HPDE6-E6E7 (cell line): ENCODE measurements around the gene ERAL1.
"Not testable (repeated sequence)": the region's sequence is repeated elsewhere in the genome, so short reads cannot be mapped to it uniquely, and the experiment has no call there.

Experiments used
- DNase-seq: peaks from one replicate; pipeline ENCODE4 v3.0.0; 2011; ENCODE audit warnings: missing footprints; ENCODE audit errors: extremely low spot score

Gene ERAL1

DNA sequence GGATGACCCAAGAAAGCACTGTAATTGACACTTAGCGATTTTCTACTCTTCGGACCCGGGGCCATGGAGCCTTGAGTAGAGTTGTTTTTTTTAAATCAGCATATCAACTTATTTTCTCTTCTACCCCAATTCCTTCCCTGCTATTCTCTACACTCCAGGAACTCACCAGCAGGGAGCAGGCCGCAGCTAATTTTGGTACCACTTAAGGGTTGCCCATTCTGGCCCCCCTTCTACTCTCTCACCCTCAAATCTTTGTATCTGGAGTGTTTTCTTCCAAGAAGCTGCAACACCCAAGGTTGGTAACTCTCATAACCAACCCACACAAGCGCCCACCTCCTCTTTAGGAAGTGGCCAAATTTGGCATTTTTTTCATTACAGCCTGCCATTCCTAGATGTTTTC, 5.5 kb upstream of the ERAL1 start:
- no peak for DNase-seq

DNA sequence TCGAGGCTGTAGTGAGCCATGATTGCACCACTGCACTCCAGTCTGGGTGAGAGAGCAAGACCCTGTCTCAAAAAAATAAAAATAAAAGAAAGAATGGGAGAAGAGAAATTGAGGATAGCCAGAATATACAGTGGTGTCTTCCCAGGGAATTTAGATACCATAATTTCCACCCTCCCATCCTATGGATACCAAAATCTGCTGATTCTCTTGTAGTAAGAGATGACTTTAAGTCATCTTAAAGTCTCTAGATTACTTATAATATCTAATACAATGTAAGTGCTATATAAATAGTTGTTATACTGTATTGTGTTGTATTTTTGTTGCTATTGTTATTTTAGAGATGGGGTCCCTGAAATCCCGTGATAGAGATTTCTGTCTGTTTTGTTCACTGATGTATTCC, 1.5 kb upstream of the ERAL1 start:
- no peak for DNase-seq

DNA sequence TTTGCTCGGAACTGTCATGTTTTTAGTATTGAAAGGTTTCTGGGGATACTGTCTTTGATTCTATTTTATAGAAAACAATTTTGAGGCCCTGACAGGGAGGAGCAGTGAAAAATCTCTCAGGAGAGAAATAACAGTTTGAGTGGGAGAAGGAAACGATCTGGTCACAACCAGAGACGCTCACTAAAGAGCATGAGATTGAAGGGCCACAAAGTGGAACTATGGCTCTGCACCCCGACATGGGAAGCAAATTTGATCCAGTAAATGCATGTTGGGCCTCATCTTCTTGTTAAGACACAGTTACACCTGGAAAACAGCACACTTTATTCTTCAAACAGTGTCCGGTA, 492 bp downstream of the ERAL1 start:
- no peak for DNase-seq

DNA sequence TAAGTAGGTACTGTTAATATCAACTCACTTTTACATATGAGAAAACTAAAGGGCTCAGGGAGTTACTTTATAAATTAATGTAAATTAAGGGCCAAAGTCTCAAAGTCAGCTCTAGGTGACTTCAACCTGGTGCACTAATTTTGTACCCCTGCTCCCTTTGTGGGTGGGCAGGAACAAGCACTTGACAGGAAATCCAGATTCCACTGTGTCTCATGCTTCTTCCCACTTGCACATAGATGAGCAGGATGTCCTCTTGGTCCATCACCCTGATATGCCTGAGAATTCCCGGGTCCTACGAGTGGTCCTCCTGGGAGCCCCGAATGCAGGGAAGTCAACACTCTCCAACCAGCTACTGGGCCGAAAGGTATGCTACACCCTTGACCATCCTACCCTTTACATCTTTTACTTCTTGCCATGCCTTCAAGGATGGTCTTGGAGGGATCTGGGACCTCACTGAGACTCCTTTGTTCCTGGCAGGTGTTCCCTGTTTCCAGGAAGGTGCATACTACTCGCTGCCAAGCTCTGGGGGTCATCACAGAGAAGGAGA, 1.3 kb downstream of the ERAL1 start:
- no peak for DNase-seq

DNA sequence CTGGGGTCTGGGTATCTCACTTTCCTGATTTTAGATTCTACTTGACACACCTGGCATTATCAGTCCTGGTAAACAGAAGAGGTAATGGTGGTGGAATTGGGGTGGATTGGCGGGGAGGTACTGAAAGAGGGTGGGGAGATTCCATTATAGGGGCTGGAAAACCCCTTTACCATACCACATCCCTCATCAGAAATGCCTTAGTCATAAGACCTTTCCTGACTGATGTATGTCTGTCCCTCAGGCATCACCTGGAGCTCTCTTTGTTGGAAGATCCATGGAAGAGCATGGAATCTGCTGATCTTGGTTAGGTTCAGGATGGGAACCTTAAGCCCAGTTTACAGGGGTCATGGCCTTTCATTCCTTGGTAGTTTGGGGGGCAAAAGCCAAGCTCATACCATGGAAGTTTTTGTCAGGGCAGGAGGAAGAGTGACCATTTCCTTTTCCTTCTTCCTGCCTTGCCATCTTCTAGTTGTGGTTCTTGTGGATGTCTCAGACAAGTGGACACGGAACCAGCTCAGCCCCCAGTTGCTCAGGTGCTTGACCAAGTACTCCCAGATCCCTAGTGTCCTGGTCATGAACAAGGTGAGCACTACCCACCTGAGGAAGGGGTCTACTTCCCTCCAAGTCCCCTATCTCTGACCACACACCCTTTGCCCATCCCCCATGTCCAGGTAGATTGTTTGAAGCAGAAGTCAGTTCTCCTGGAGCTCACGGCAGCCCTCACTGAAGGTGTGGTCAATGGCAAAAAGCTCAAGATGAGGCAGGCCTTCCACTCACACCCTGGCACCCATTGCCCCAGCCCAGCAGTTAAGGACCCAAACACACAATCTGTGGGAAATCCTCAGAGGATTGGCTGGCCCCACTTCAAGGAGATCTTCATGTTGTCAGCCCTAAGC, 3.3 kb downstream of the ERAL1 start:
- DNase-seq, result no peak

DNA sequence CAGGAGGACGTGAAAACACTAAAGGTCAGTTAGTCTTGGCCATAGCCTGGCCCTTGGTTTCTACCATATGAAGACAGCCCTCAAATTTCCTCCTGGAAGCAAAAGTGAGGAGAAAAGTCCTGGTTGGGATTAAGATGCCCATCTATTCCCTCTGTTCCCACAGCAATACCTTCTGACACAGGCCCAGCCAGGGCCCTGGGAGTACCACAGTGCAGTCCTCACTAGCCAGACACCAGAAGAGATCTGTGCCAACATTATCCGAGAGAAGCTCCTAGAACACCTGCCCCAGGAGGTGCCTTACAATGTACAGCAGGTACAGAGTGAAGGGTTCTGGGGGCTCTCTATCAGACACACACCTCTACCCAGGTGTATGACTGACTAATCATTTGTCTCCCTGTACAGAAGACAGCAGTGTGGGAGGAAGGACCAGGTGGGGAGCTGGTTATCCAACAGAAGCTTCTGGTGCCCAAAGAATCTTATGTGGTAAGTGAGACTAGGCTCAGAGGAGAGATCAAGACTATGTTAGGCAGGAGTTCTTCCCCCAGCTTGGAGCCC, 4.1 kb downstream of the ERAL1 start:
- DNase-seq, result no peak

DNA sequence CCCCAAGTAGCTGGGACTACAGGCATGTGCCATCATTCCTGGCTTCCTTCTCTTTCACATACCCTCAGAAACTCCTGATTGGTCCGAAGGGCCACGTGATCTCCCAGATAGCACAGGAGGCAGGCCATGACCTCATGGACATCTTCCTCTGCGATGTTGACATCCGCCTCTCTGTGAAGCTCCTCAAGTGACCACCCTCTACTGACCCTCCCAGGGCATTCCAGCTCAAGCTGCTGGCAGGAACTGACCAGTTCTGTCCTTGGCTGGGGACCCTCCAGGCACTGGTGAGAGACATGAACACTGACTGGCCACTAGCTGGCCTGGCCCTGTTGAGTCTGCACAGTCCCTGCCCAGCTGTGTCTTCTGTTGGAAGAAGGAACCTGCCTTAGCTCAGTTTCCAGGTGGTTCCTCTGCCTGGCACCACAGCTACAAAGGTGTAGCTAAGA, 5.6 kb downstream of the ERAL1 start:
- no peak for DNase-seq

DNA sequence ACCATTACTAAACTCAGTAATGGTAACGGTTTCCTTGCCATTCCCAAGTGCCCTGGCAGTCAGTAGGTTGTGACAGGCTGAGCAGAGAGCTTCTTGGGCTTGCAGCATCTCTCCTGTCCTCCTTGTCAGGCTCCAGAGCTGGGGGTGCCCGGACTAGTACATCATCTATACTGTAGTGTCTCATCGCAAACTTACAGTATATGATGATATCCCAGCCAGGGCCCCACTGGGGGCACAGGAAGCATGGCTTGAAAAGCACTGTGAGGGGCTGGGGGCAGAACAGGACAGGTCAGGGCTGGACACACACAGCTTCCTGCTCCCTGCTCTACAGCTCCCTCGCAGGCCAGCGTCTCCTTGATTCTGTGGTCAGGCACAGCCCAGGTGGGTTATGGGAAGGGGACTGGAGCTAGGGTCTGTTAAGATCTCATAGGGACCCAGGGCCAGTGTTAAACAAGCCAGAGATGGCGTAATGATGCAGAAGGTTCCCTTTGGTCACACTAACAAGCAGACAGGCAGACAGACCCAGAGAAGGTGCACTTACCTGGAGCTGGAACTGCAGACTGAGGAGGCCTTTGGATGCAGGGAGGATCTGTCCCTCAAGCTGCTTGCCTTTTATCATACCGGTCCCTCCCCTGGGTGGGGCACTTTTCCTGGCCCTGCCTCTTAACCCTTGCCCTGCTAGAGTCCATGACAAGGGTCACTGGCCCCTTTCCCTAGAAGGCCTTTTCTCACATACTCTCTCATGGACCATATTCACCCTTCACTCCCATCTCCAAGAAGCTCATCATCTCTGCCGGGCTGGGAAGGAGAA, 6.8 kb downstream of the ERAL1 start:
- no peak for DNase-seq

DNA sequence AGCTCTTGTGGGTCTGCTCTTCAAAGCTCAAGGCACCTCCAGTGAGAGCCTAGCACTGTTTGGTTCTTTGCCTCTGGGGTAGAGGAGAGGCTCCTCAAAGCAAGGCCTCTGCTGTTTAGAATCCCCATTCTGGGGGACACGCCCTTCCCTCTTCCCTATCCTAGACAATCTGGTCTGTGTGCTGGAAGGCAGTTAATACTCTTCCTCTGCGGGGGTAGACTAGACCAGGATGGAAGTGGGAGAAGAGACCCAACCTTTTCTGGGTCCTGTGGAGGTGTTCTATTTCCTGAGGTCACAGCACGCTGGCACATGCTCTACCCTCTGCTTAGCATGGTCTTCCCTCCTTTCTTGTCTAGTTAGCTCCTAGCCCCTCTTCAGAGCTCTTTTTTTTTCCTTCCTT, 7.7 kb downstream of the ERAL1 start:
- no peak for DNase-seq

DNA sequence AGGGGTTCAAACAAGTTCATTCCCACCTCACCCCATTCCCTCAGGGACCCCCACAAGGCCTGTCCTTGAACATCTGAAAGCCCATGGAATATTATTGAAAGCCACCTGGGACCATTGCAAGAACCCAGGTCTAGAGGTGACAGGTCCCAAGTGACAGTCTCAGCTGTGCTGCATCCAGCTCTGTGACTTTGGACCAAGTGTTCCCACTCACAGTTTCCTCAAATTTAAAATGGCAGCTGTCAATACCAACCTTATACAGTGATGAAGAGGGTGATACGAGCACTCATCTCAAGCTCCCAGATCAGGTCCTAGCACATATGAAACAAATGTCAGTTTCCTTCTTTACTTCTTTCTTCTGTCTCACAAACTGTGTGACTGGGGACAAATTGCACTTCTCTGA, 9.1 kb downstream of the ERAL1 start:
- no peak for DNase-seq

DNA sequence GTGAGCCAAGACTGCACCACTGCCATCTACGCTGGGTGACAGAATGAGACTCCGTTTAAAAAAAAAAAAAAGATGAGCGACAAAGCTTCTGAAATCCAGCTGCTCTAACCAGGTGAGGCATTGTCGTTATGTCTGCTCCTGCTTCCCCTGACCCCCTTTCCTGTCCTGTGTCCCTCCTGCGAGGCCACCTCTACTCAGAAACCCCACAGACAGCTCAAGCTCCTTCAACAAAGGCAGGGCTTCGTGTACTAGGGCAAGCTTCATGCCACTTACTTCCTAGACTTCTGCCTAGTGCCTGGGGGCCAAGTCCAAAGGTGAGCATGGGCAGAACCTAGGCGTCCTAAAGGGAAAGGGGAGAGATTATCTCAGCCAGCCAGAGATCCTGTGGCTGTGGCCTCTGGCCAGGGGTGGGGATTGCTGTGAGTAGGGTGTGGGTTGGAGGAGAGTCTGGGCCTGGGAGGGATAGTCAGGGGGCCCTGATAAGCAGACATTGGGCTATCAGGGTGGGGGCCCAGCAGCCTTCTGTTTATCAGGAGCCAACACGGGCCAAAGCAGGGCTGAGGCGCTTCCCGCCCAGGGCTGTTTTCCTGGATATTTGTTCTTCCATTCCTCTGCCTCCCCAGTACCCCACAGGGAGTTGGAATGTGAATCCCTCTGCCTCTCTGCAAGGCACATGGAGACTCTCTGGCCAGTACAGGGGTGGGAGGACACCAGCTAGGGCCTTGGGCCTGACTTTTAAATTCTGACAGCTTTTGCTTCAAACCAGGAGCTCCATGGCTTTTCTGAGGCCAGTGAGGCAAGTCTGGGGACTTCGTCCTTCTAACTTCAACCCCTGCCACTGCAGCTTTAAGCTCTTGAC, 10.4 kb downstream of the ERAL1 start:
- DNase-seq, result no peak

DNA sequence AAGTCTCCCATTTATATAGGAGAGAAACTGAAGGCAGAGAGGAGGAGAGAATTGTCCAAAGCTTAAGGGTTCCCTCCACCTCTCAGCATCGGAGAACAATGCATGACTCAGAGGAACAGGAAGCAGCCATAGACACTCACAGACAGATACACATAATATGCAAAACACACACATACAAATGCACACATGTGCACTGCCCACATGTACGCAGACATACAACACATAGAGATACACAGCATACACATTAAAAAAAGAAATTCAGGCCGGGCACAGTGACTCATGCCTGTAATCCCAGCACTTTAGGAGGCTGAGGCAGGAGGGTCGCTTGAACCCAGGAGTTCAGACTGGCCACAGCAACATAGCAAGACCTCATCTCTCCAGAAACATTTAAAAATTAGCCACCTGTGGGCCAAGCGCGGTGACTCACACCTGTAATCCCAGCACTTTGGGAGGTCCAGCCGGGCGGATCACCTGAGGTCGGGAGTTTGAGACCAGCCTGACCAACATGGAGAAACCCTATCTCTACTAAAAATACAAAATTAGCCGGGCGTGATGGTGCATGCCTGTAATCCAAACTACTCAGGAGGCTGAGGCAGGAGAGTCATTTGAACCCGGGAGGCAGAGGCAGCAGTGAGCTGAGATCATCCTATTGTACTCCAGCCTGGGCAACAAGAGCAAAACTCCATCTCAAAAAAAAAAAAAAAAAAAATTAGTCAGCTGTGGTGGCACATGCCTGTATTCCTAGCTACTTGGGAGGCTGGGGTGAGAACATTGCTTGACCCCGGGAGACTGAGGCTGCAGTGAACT, 11.3 kb downstream of the ERAL1 start:
- DNase-seq, result peak; percentile 83

DNA sequence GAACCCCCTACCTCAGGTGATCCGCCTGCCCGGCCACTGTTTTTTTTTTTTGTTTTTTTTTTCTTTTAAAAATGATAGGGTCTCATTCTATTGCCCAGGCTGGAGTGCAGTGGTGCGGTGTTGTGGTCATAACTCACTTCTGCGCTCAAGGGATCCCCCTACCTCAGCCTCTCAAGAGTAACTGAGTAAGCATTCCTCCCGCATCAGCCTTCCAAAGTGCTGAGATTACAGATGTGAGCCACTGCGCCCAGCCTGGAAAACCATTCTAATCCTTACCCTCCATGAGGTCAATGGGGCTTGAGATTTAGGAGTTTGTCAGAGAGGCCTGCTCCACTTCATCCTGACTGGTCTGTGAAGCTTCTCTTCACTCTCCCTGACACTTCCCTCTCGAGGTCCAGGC, 12.5 kb downstream of the ERAL1 start:
- DNase-seq, result no peak

DNA sequence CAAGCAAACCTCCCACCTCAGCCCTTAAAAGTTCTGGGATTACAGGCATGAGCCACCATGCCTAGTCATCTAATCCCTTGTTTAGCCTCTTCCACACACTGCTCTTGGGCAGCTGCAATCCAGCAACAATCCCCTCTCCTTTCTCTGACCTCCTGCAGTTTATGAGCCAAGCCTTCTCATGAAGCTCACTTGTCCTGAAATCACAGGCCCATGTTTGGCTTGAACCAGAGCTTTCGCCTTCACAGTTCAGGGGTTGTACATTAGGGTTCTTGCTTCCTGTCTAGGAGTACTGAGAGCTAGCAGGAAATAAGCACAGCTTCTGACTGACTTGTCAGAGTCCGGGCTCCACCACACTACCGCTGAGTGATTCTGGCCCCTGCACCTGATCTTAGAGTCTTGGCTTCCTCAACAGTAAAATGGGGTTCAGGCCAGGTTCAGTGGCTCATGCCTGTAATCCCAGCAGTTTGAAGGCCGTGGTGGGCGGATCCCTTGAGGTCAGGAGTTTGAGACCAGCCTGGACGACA, 16.3 kb downstream of the ERAL1 start:
- DNase-seq, result no peak

DNA sequence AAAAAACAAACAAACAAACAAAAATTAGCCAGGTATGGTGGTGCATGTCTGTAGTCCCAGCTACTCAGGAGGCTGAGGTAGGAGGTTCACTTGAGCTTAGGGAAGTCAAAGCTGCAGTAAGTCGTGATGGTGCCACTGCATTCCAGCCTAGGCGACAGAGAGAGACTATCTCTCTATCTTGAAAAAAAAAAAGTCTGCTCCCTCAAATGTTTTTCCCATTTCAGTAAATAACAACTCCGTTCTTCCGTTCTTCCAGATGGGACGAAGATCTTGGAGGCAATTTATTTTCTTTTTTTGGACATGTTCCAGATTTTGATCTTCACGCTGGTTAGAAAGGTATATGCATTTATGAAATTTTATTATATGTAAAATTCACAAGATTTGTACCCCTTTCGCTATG, 19.0 kb downstream of the ERAL1 start:
- DNase-seq, result no peak

DNA sequence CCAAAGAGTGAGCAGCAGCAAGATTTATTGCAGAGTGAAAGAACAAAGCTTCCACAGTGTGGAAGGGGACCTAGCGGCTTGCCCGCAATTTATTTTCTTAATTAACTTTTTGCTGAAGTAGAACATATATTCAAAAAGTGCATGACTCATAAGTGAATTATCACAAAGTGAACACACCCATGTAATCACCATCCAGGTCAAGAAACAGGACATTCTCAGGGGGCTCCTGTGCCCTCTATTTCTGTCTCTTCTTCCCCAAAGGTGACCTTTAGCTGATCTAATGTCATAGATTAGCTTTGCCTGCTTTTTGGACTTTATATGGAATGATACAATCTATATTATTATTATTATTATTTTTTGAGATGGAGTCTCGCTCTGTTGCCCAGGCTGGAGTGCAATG, 19.9 kb downstream of the ERAL1 start:
- no peak for DNase-seq

DNA sequence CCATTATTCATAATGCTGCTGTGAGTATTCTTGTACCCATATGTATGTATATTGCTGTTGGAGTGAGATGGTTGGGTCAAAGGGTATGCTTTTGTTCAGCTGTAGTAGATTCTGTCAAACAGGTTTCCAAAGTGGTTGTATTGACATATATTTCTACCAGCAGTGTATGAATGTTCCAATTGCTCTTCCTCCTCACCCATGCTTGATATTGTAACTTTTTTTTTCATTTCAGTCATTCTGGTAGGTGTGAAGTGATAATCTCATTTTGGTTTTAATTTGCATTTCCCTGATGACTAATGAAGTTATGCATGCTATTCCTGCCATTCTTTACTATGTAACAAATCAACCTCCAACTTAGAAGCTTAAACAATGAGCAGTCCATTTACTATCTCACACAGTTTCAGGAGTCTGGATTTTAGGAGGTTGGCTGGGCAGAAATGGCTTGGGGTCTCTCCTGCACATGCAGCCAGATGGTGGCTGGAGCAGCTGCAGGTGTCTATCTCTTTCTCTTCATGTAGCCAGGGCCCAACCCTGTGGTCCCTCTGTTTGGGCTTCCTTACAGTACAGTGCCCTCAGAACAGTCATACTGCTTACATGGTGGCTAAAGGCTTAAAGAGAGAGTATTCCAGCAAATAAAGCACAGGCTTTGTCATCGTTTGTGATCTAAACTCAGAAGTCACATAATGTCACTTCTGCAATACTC, 21.2 kb downstream of the ERAL1 start:
- DNase-seq, result no peak

DNA sequence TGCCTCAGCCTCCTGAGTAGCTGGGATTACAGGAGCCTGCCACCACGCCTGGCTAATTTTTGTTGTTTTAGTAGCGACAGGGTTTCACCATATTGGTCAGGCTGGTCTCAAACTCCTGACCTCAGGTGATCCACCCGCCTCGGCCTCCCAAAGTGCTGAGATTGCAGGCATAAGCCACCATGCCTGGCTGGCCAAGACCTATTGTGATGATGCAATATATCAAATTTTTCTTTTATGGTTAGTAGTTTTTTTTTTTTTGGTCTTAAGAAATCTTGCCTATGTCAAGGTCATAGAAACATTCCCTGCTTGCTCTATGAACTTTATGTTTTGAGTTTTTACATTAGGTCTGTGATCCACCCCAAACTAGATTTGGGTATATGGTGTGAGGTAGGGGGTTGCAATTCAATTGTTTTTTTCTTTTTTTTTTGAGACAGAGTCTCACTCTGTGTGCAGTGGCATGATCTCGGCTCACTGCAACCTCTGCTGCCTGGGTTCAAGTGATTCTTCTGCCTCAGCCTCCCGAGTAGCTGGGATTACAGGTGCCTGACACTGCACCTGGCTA, 22.4 kb downstream of the ERAL1 start:
- not testable (repeated sequence) for DNase-seq

DNA sequence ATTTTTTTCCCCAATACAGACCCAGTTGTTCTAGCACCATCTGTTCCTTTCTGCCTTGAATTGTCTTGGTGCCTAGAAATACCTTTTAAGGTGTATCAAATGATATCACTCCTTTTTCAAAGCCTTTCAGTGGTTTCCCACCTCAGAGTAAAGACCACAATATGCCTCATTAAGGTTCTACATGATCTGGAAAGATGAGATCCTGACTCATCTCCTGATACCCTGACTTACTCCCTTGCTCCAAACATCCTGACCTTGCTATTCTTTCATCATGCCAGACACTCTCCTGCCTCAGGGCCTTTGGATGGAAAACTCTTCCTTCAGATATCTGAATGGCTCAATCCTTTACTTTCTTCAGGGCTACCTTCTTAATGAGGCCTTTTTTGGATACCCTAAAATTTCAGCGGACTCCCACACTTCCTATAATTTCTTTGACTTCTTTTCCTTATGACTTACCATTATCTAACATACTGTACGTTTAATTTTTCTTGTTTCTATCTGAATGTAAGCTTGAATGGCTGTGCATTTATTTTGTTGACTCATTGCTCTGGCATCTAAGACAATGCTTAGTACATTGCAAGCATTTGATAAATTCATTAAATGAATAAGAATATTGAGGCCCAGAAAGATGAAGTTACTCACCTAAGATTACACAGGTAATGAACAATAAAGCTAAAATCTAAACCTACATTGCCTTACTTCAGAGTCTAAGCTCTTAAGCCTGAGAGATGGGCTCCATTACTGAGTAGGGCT, 23.5 kb downstream of the ERAL1 start:
- no peak for DNase-seq
